SU-DHL-6 (cell line): Measurements from ENCODE around the gene SPDYE16.
"Not testable (repeated sequence)": the region's sequence is repeated elsewhere in the genome, so short reads cannot be mapped to it uniquely, and the experiment has no call there.

Experiments used
- H2AFZ ChIP-seq: fragments of 200-600 bp; sonication (generic); 2 replicates; pipeline ENCODE4 v1.6.1; 2014; ENCODE audit warnings: low read depth, mild to moderate bottlenecking, moderate library complexity, mixed read lengths, antibody characterized with exemption, low read length; ENCODE audit not compliant: severe bottlenecking
- H3F3A ChIP-seq: fragments of 200-600 bp; shearing (Covaris generic); 2 replicates; pipeline ENCODE4 v1.6.0; 2016; ENCODE audit warnings: antibody characterized with exemption, mild to moderate bottlenecking; ENCODE audit not compliant: insufficient read depth
- H3K27ac ChIP-seq: fragments of 200-600 bp; sonication (generic); 2 replicates; pipeline ENCODE4 v1.5.1; 2016; ENCODE audit warnings: low read depth, mild to moderate bottlenecking, low read length, moderate library complexity, mixed read lengths
- H3K27me3 ChIP-seq: fragments of 200-600 bp; sonication (generic), shearing (Covaris generic); 2 replicates; pipeline ENCODE4 v1.6.0; 2014; ENCODE audit warnings: mild to moderate bottlenecking, low read length
- H3K36me3 ChIP-seq: fragments of 200-600 bp; sonication (generic); 2 replicates; pipeline ENCODE4 v1.6.1; 2014; ENCODE audit warnings: mild to moderate bottlenecking, low read length, mixed read lengths
- H3K4me2 ChIP-seq: fragments of 300-600, 200-600 bp; shearing (Covaris generic), sonication (generic); 2 replicates; pipeline ENCODE4 v1.6.0; 2014; ENCODE audit warnings: low read length, low read depth, mild to moderate bottlenecking; ENCODE audit not compliant: poor library complexity, severe bottlenecking
- H3K4me3 ChIP-seq: fragments of 200-600 bp; sonication (generic); 2 replicates; pipeline ENCODE4 v1.5.1; 2014; ENCODE audit warnings: antibody characterized with exemption, low read length, mild to moderate bottlenecking, mixed read lengths; ENCODE audit not compliant: insufficient read depth, poor library complexity, severe bottlenecking
- H3K79me2 ChIP-seq: fragments of 200-600 bp; sonication (generic); 2 replicates; pipeline ENCODE4 v1.6.1; 2014; ENCODE audit warnings: mild to moderate bottlenecking, low read length, moderate library complexity; ENCODE audit not compliant: insufficient read depth
- H3K9ac ChIP-seq: fragments of 200-600 bp; sonication (generic); 2 replicates; pipeline ENCODE4 v1.7.0; 2014; ENCODE audit warnings: mild to moderate bottlenecking, low read length
- H3K9me2 ChIP-seq: fragments of 200-600 bp; sonication (generic); replicated peaks from 2 replicates; pipeline ENCODE4 v1.6.1; 2014; ENCODE audit warnings: low read length; ENCODE audit not compliant: insufficient read depth
- H3K9me3 ChIP-seq: fragments of 200-600 bp; sonication (generic); 2 replicates; pipeline ENCODE4 v1.6.1; 2014; ENCODE audit warnings: low read length, mixed read lengths; ENCODE audit not compliant: insufficient read depth
- H4K20me1 ChIP-seq: fragments of 200-600 bp; sonication (generic); 2 replicates; pipeline ENCODE4 v1.6.1; 2014; ENCODE audit warnings: low read depth, mild to moderate bottlenecking, antibody characterized with exemption, low read length, moderate library complexity, mixed read lengths

The SPDYE16 gene

DNA sequence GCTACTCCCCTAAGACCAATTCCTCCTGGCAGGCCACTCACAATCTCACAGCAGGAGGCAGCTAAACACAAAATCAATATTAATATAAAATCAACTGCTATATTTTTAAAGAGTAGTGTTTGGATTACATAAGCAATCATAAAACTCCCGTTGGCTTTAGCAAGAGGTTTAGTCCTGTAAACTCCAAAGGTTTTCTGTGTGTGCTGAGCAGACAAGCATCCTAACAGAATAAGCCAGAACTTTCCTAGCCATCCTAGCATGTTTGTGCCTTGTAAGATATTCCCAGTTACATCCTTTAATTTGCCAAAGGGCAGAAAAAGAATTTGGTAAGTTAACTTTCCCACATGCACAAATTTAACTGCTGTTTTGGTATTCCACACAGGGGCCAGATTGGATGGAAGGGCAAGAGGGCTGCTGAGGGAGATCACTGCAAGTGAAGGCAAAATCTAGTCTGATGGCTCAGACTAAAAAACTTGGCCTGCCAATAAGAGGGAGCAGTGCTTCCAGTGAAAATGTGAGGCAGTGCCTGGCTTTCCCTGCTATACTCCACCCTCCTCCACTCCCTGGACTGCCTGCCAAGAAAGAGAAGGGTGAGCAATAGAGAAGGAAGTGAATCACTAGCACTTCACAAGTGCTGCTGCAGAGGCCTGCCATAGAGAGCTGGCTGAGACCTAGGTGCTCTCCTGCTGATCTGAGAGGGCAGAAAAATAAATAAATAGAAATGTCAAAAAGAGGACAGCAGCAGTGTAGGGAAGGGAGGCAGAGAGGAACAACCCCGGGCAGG lies 39.9 kb upstream of the SPDYE16 start:
- H4K20me1 ChIP-seq, H3K27ac ChIP-seq, H3K9ac ChIP-seq, H3K4me3 ChIP-seq, H3K36me3 ChIP-seq, H3K4me2 ChIP-seq, H3K27me3 ChIP-seq, H3K9me3 ChIP-seq, H3K9me2 ChIP-seq, H2AFZ ChIP-seq, H3F3A ChIP-seq: not testable (repeated sequence)
- peaks cover 18% of the 10 kb centered on the region for H3K79me2 ChIP-seq

DNA sequence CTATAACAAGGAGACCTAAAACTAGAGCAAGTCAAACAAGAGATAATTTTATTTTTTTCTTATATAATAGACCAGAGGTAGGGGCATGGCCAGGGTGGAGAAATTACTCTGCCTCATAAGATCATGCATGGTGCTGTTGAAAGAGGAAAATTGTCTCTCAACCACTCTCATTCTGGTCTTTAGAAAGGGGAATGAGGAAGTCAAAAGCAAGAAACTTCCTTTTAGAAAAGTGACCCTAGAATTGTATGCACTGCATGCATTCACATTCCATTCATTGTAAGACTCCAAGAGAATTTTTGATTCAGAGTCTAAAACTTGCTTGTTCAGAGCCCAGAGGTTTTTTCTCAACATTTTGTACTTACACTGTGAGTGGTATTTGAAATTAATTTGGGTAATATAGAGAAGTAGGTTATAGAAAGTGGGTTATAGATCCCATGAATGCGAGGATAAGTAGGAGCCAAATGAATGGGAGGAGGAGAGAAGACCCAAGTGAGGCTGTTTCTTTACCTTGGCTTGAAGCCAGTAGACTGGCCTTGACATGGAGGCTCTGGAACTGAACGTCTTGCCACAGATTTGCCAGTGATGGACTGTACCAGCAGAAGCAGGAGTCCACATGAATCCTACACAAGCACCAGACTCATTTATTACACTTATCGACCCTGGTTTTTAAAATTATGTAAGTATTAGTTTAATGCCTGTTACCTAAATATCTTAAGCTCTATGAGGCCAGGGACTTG lies 33.0 kb upstream of the SPDYE16 start:
- H3K27ac ChIP-seq, H3K9ac ChIP-seq, H3K4me2 ChIP-seq, H3K36me3 ChIP-seq, H3K27me3 ChIP-seq, H3K4me3 ChIP-seq, H3F3A ChIP-seq, H3K9me2 ChIP-seq, H3K79me2 ChIP-seq, H4K20me1 ChIP-seq, H2AFZ ChIP-seq, H3K9me3 ChIP-seq: not testable (repeated sequence)

DNA sequence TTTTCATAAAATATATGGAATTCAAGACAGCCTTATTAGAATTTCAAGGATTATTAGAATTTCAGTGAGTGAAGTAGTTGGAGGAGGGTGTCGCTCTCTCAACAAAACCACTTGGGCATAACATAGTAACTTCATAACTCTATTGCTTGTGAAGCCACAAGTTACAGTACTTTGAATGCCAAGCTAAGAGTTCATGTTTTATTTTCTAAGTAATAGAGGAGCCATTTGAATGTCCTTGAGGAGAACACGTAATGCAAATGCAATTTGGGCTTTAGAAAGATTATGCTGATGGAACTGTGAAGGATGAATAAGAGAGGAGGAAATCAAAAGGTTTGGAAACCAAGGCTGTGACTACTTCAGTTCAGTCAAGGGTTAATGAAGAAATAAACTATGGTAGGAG lies 32.3 kb upstream of the SPDYE16 start:
- H3K27me3 ChIP-seq, H3K9me3 ChIP-seq, H3K79me2 ChIP-seq, H3K4me2 ChIP-seq, H3K9me2 ChIP-seq, H3F3A ChIP-seq, H3K27ac ChIP-seq, H3K9ac ChIP-seq, H2AFZ ChIP-seq, H3K4me3 ChIP-seq, H3K36me3 ChIP-seq, H4K20me1 ChIP-seq: not testable (repeated sequence)

DNA sequence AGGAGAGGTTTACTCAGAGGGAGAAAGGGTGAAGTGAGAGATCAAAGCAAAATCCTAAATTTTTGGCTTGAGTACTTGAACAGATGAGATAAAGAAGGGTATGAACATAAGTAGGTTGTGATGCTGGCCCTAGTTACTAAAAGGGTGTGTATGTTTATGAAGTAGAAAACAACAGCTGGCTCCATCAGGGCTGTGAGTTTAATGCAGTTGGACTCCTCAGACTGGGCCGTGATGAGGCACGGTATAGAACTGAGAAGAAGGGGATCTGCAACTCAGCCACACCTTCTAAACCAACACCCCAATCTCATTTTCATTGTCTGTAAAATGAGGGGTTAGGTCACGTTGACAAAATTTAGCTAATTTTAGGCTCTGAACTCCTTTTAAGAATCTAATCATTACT lies 29.2 kb upstream of the SPDYE16 start:
- not testable (repeated sequence) for H3K9me3 ChIP-seq, H3F3A ChIP-seq, H2AFZ ChIP-seq, H3K4me2 ChIP-seq, H4K20me1 ChIP-seq, H3K36me3 ChIP-seq, H3K4me3 ChIP-seq, H3K9me2 ChIP-seq, H3K27me3 ChIP-seq, H3K27ac ChIP-seq, H3K9ac ChIP-seq
- peaks cover 17% of the 10 kb centered on the region for H3K79me2 ChIP-seq

DNA sequence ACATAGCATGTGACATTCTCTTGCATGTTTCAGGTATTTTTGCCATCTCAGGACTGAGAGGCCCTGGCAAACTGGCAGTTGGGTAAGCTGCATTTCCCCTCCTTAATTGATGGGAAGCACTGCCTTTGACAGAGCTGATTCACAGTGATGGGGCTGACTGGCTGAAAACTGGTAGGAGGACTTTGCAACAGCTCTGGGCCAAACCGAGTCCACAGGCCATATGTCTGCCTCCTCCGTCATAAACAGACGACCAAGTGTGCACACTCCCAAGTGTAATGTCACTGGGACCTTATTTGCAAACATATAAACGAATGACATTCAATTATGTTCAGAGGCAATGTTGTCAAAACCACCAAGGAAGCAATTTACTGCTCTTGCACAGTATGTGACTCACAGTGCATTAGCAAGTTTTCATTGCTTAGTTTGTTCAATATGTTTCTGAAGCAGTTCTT lies 27.3 kb upstream of the SPDYE16 start:
- not testable (repeated sequence) for H3K4me3 ChIP-seq, H3K4me2 ChIP-seq, H3K9me2 ChIP-seq, H3K27ac ChIP-seq, H4K20me1 ChIP-seq, H3K27me3 ChIP-seq, H3K9ac ChIP-seq, H3K9me3 ChIP-seq, H3K36me3 ChIP-seq, H2AFZ ChIP-seq, H3F3A ChIP-seq
- peaks cover 23% of the 10 kb centered on the region for H3K79me2 ChIP-seq

DNA sequence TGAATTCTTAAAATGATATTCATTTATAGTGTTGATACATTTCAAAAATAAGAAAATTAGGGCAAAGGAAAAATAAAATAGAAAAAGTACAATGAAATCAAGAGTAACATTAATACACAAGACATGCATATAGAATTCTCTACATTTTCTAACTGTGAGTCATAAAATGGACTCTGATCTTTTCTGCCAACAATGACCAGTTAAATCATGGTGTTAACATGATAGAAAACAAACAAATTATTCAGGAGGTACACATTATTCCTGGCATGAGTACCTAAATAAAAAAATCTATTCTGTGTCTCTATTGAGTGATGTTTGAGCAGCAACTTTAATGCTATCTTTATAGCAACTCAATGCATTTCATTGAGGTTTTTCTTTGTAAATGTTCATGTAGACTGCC lies 25.6 kb upstream of the SPDYE16 start:
- not testable (repeated sequence) for H3K4me3 ChIP-seq, H4K20me1 ChIP-seq, H3K9ac ChIP-seq, H3K27ac ChIP-seq, H3F3A ChIP-seq, H3K4me2 ChIP-seq, H3K9me3 ChIP-seq, H3K9me2 ChIP-seq, H3K36me3 ChIP-seq, H3K27me3 ChIP-seq, H2AFZ ChIP-seq
- H3K79me2 ChIP-seq, result peaks cover 23% of the 10 kb centered on the region

DNA sequence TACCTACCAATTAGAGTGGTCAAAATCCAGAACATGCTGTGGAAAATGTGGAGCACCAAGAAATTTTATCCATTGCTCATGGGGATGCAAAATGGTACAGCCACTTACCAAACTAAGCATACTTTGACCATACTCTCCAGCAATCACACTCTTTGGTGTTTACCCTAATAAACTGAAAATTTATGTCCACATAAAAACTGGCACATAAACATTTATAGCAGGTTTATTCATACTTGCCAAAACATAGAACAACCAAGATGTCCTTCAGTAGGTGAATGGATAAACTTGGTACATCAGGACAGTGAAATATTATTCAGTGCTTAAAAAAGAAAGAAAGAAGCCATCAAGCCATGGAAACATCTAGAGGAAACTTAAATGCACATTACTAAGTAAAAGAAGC lies 24.7 kb upstream of the SPDYE16 start:
- not testable (repeated sequence) for H3K9me2 ChIP-seq, H3K36me3 ChIP-seq, H2AFZ ChIP-seq, H3F3A ChIP-seq, H3K9ac ChIP-seq, H4K20me1 ChIP-seq, H3K27ac ChIP-seq, H3K27me3 ChIP-seq, H3K4me3 ChIP-seq, H3K9me3 ChIP-seq, H3K4me2 ChIP-seq
- H3K79me2 ChIP-seq, result peaks cover 25% of the 10 kb centered on the region

DNA sequence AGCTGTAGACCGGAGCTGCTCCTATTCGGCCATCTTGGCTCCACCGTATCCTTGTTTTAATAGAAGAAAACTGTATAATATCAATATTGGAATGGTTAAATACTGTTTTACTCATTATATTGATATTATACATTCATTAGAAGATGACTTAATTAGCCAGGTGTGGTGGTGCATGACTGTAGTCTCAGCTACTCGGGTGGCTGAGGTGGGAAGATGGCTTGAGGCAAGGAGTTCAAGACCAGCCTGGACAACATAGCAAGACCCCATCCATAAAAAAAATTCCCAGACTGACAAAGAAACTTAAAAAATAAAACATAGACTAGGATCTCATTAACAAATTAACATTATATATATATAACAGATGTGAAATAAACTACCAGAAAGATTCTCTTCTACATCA lies 24.2 kb upstream of the SPDYE16 start:
- H4K20me1 ChIP-seq, H3F3A ChIP-seq, H3K9me3 ChIP-seq, H3K9ac ChIP-seq, H3K4me2 ChIP-seq, H3K9me2 ChIP-seq, H3K27me3 ChIP-seq, H3K36me3 ChIP-seq, H2AFZ ChIP-seq, H3K4me3 ChIP-seq, H3K27ac ChIP-seq: not testable (repeated sequence)
- H3K79me2 ChIP-seq, result peaks cover 23% of the 10 kb centered on the region
